NCI-H748 treated with DMSO at 0.1 percent for 48 hours (cell line): ENCODE measurements around the gene GNG8.
"Not testable (repeated sequence)": the region's sequence is repeated elsewhere in the genome, so short reads cannot be mapped to it uniquely, and the experiment has no call there.

Source experiments
- DNase-seq: peaks from one replicate; lab custom pipeline; 2025; lab: John Stamatoyannopoulos, UW

The GNG8 gene

GRCh38 chr19:46646402-46646801, 10.4 kb upstream of the GNG8 start:
- DNase-seq, result no peak

GRCh38 chr19:46644720-46645119, 8.7 kb upstream of the GNG8 start:
- no peak for DNase-seq

GRCh38 chr19:46640656-46641055, 4.7 kb upstream of the GNG8 start:
- no peak for DNase-seq

- DNase-seq, result no peak
Measured at GRCh38 chr19:46639358-46640182, 3.6 kb upstream of the GNG8 start.

- no peak for DNase-seq
Measured at GRCh38 chr19:46637224-46637623, 1.2 kb upstream of the GNG8 start.

GRCh38 chr19:46634656-46635218, 1.3 kb downstream of the GNG8 start:
- DNase-seq, result peak; percentile 21

- DNase-seq, result peak; percentile 85
Measured at GRCh38 chr19:46634045-46634655, 1.9 kb downstream of the GNG8 start.

- DNase-seq, result no peak
Measured at GRCh38 chr19:46633130-46633529, 2.9 kb downstream of the GNG8 start.

- DNase-seq, result no peak
Measured at GRCh38 chr19:46631481-46631880, 4.5 kb downstream of the GNG8 start.

GRCh38 chr19:46630586-46631205, 5.3 kb downstream of the GNG8 start:
- no peak for DNase-seq

- DNase-seq, result no peak
Measured at GRCh38 chr19:46629546-46630025, 6.4 kb downstream of the GNG8 start.

GRCh38 chr19:46628970-46629369, 7.0 kb downstream of the GNG8 start:
- not testable (repeated sequence) for DNase-seq

- DNase-seq, result no peak
Measured at GRCh38 chr19:46626446-46626845, 9.6 kb downstream of the GNG8 start.

GRCh38 chr19:46625731-46626130, 10.3 kb downstream of the GNG8 start:
- no peak for DNase-seq

- DNase-seq, result no peak
Measured at GRCh38 chr19:46624958-46625661, 10.9 kb downstream of the GNG8 start, which contains the start of gene PTGIR. Gene PTGIR (minus strand): TSS chr19:46625089. CDS start chr19:46624225, 864 bp downstream.

GRCh38 chr19:46623915-46624502, 12.0 kb downstream of the GNG8 start:
- DNase-seq, result no peak

- no peak for DNase-seq
Measured at GRCh38 chr19:46622118-46622446, 13.9 kb downstream of the GNG8 start.

- no peak for DNase-seq
Measured at GRCh38 chr19:46621191-46622117, 14.5 kb downstream of the GNG8 start.

- no peak for DNase-seq
Measured at GRCh38 chr19:46620716-46621115, 15.3 kb downstream of the GNG8 start.

GRCh38 chr19:46620267-46620666, 15.7 kb downstream of the GNG8 start:
- no peak for DNase-seq
